ENCODE results near the gene TMEM18.

TMEM18 gene

GRCh38 chr2:715854-716560, 38.8 kb upstream of the TMEM18 start:
- no peak overlapping the region for H2BK5ac ChIP-seq (ENCODE audit: low read length)
- no peak overlapping the region for H4K8ac ChIP-seq (ENCODE audit: low read depth, low read length)

GRCh38 chr2:715038-715437, 37.8 kb upstream of the TMEM18 start:
- H2AFZ ChIP-seq (ENCODE audit: low read length): no peak overlapping the region
- no peak overlapping the region for H4K8ac ChIP-seq (ENCODE audit: low read depth, low read length)
- no peak overlapping the region for H2BK120ac ChIP-seq (ENCODE audit: low read depth, low read length)
- no peak overlapping the region for H3K27ac ChIP-seq (replicated peaks; ENCODE audit: low read length)
- peak overlapping the region; percentile 33 for H3K9ac ChIP-seq (ENCODE audit: low read depth, low read length, poor library complexity)
- H3K4me2 ChIP-seq (ENCODE audit: insufficient read depth, low read length, poor library complexity, severe bottlenecking): no peak overlapping the region
- H3K18ac ChIP-seq (ENCODE audit: low read length): no peak overlapping the region
- H2AK5ac ChIP-seq (ENCODE audit: low read depth, low read length): no peak overlapping the region
- no peak overlapping the region for H4K91ac ChIP-seq (ENCODE audit: low read depth, low read length, poor library complexity)
- no peaks in the 10 kb centered on the region for H3K9me3 ChIP-seq (replicated peaks in 1 of 2; ENCODE audit: control insufficient read depth in 2 of 2, insufficient read depth in 1 of 2, low read depth in 1 of 2, low read length in 2 of 2)
- H3K4ac ChIP-seq (ENCODE audit: low read length): no peak overlapping the region
- H3K4me1 ChIP-seq (ENCODE audit: control insufficient read depth in 2 of 2, insufficient read depth in 1 of 2, low read depth in 1 of 2, low read length in 2 of 2): no peaks in the 10 kb centered on the region
- no peak overlapping the region for H2BK5ac ChIP-seq (ENCODE audit: low read length)
- H3K14ac ChIP-seq (ENCODE audit: low read length): no peak overlapping the region
- H3K36me3 ChIP-seq (replicated peaks in 1 of 2; ENCODE audit: control insufficient read depth in 2 of 2, insufficient read depth in 2 of 2, low read length in 2 of 2): no peaks in the 10 kb centered on the region
- no peaks in the 10 kb centered on the region for H3K27me3 ChIP-seq (ENCODE audit: control insufficient read depth in 3 of 3, insufficient read depth in 3 of 3, low read depth in 1 of 3, low read length in 3 of 3)
- no peak for DNase-seq (ENCODE audit: low spot score)
- WGBS, 2 donors (ENCODE audit: extremely low coverage in 2 of 2, insufficient read length in 2 of 2, insufficient replicate concordance in 1 of 2): no CpG with 5 or more reads among the region's 2 CpGs
- H2BK12ac ChIP-seq (ENCODE audit: low read length): no peak overlapping the region
- no peak overlapping the region for H2BK15ac ChIP-seq (ENCODE audit: low read length)
- H3K4me3 ChIP-seq (ENCODE audit: low read length in 2 of 2): no peak overlapping the region
- H3K79me1 ChIP-seq (ENCODE audit: low read depth, low read length): no peaks in the 10 kb centered on the region
- H3K23ac ChIP-seq (ENCODE audit: low read depth, low read length, poor library complexity): no peak overlapping the region

More at GRCh38 chr2:715854-716560, 38.8 kb upstream of the TMEM18 start:
- H4K91ac ChIP-seq (ENCODE audit: low read depth, low read length, poor library complexity): no peak overlapping the region
- H3K9ac ChIP-seq (ENCODE audit: low read depth, low read length, poor library complexity): no peak overlapping the region
- H2BK15ac ChIP-seq (ENCODE audit: low read length): no peak overlapping the region
- no peak overlapping the region for H3K14ac ChIP-seq (ENCODE audit: low read length)
- no peaks in the 10 kb centered on the region for H3K9me3 ChIP-seq (replicated peaks in 1 of 2; ENCODE audit: control insufficient read depth in 2 of 2, insufficient read depth in 1 of 2, low read depth in 1 of 2, low read length in 2 of 2)
- H3K4me1 ChIP-seq (ENCODE audit: control insufficient read depth in 2 of 2, insufficient read depth in 1 of 2, low read depth in 1 of 2, low read length in 2 of 2): no peaks in the 10 kb centered on the region
- no peaks in the 10 kb centered on the region for H3K79me1 ChIP-seq (ENCODE audit: low read depth, low read length)
- H3K4ac ChIP-seq (ENCODE audit: low read length): no peak overlapping the region
- H3K27ac ChIP-seq (replicated peaks; ENCODE audit: low read length): no peak overlapping the region
- H2AFZ ChIP-seq (ENCODE audit: low read length): no peak overlapping the region
- no peaks in the 10 kb centered on the region for H3K27me3 ChIP-seq (ENCODE audit: control insufficient read depth in 3 of 3, insufficient read depth in 3 of 3, low read depth in 1 of 3, low read length in 3 of 3)
- no peak overlapping the region for H2BK12ac ChIP-seq (ENCODE audit: low read length)
- no CpG with 5 or more reads among the region's 18 CpGs for WGBS, 2 donors (ENCODE audit: extremely low coverage in 2 of 2, insufficient read length in 2 of 2, insufficient replicate concordance in 1 of 2)
- H3K4me3 ChIP-seq (ENCODE audit: low read length in 2 of 2): no peak overlapping the region
- DNase-seq (ENCODE audit: low spot score): no peak
- peak overlapping the region; percentile 32 for H2AK5ac ChIP-seq (ENCODE audit: low read depth, low read length)
- no peak overlapping the region for H2BK120ac ChIP-seq (ENCODE audit: low read depth, low read length)
- H3K18ac ChIP-seq (ENCODE audit: low read length): peak overlapping the region; percentile 84
- H3K36me3 ChIP-seq (replicated peaks in 1 of 2; ENCODE audit: control insufficient read depth in 2 of 2, insufficient read depth in 2 of 2, low read length in 2 of 2): no peaks in the 10 kb centered on the region
- H3K23ac ChIP-seq (ENCODE audit: low read depth, low read length, poor library complexity): peak overlapping the region; percentile 63
- no peak overlapping the region for H3K4me2 ChIP-seq (ENCODE audit: insufficient read depth, low read length, poor library complexity, severe bottlenecking)

- WGBS, 2 donors (ENCODE audit: extremely low coverage in 2 of 2, insufficient read length in 2 of 2, insufficient replicate concordance in 1 of 2): no CpG with 5 or more reads among the region's 17 CpGs
Observed at GRCh38 chr2:714005-714741, 37.0 kb upstream of the TMEM18 start.

GRCh38 chr2:710867-711665, 33.9 kb upstream of the TMEM18 start:
- H3K23ac ChIP-seq (ENCODE audit: low read depth, low read length, poor library complexity): no peak overlapping the region
- H2AFZ ChIP-seq (ENCODE audit: low read length): no peak overlapping the region
- no peak overlapping the region for H3K18ac ChIP-seq (ENCODE audit: low read length)
- no peak overlapping the region for H2BK5ac ChIP-seq (ENCODE audit: low read length)
- H2AK5ac ChIP-seq (ENCODE audit: low read depth, low read length): no peak overlapping the region
- H4K91ac ChIP-seq (ENCODE audit: low read depth, low read length, poor library complexity): no peak overlapping the region
- no peak overlapping the region for H2BK15ac ChIP-seq (ENCODE audit: low read length)
- no peak overlapping the region for H3K4ac ChIP-seq (ENCODE audit: low read length)
- no peak overlapping the region for H3K4me2 ChIP-seq (ENCODE audit: insufficient read depth, low read length, poor library complexity, severe bottlenecking)
- no peak overlapping the region for H3K9ac ChIP-seq (ENCODE audit: low read depth, low read length, poor library complexity)
- peaks cover 0 to 6% (median 0%) of the 10 kb centered on the region in 3 experiments for H3K27me3 ChIP-seq (ENCODE audit: control insufficient read depth in 3 of 3, insufficient read depth in 3 of 3, low read depth in 1 of 3, low read length in 3 of 3)
- H3K14ac ChIP-seq (ENCODE audit: low read length): no peak overlapping the region
- no CpG with 5 or more reads among the region's 5 CpGs for WGBS, 2 donors (ENCODE audit: extremely low coverage in 2 of 2, insufficient read length in 2 of 2, insufficient replicate concordance in 1 of 2)
- no peaks in the 10 kb centered on the region for H3K36me3 ChIP-seq (replicated peaks in 1 of 2; ENCODE audit: control insufficient read depth in 2 of 2, insufficient read depth in 2 of 2, low read length in 2 of 2)
- H2BK12ac ChIP-seq (ENCODE audit: low read length): no peak overlapping the region
- no peak overlapping the region for H3K27ac ChIP-seq (replicated peaks; ENCODE audit: low read length)
- H2BK120ac ChIP-seq (ENCODE audit: low read depth, low read length): no peak overlapping the region
- H3K4me3 ChIP-seq (ENCODE audit: low read length in 2 of 2): no peak overlapping the region
- DNase-seq (ENCODE audit: low spot score): no peak
- H3K9me3 ChIP-seq (replicated peaks in 1 of 2; ENCODE audit: control insufficient read depth in 2 of 2, insufficient read depth in 1 of 2, low read depth in 1 of 2, low read length in 2 of 2): no peaks in the 10 kb centered on the region
- H4K8ac ChIP-seq (ENCODE audit: low read depth, low read length): no peak overlapping the region
- no peaks in the 10 kb centered on the region for H3K4me1 ChIP-seq (ENCODE audit: control insufficient read depth in 2 of 2, insufficient read depth in 1 of 2, low read depth in 1 of 2, low read length in 2 of 2)
- no peaks in the 10 kb centered on the region for H3K79me1 ChIP-seq (ENCODE audit: low read depth, low read length)

More at GRCh38 chr2:714005-714741, 37.0 kb upstream of the TMEM18 start:
- H3K4me2 ChIP-seq (ENCODE audit: insufficient read depth, low read length, poor library complexity, severe bottlenecking): no peak overlapping the region
- no peak overlapping the region for H4K91ac ChIP-seq (ENCODE audit: low read depth, low read length, poor library complexity)
- H3K36me3 ChIP-seq (replicated peaks in 1 of 2; ENCODE audit: control insufficient read depth in 2 of 2, insufficient read depth in 2 of 2, low read length in 2 of 2): no peaks in the 10 kb centered on the region
- H2BK5ac ChIP-seq (ENCODE audit: low read length): no peak overlapping the region
- no peaks in the 10 kb centered on the region for H3K4me1 ChIP-seq (ENCODE audit: control insufficient read depth in 2 of 2, insufficient read depth in 1 of 2, low read depth in 1 of 2, low read length in 2 of 2)
- no peak overlapping the region for H3K4me3 ChIP-seq (ENCODE audit: low read length in 2 of 2)
- no peak overlapping the region for H2AK5ac ChIP-seq (ENCODE audit: low read depth, low read length)
- peaks cover 0 to 4% (median 0%) of the 10 kb centered on the region in 3 experiments for H3K27me3 ChIP-seq (ENCODE audit: control insufficient read depth in 3 of 3, insufficient read depth in 3 of 3, low read depth in 1 of 3, low read length in 3 of 3)
- no peak overlapping the region for H3K18ac ChIP-seq (ENCODE audit: low read length)
- peak overlapping the region; percentile 4 for H2AFZ ChIP-seq (ENCODE audit: low read length)
- no peak overlapping the region for H3K14ac ChIP-seq (ENCODE audit: low read length)
- no peak overlapping the region for H3K9ac ChIP-seq (ENCODE audit: low read depth, low read length, poor library complexity)
- no peak overlapping the region for H4K8ac ChIP-seq (ENCODE audit: low read depth, low read length)
- no peak overlapping the region for H3K4ac ChIP-seq (ENCODE audit: low read length)
- H2BK15ac ChIP-seq (ENCODE audit: low read length): no peak overlapping the region
- H2BK12ac ChIP-seq (ENCODE audit: low read length): no peak overlapping the region
- H3K23ac ChIP-seq (ENCODE audit: low read depth, low read length, poor library complexity): no peak overlapping the region
- DNase-seq (ENCODE audit: low spot score): peak; percentile 56
- no peaks in the 10 kb centered on the region for H3K79me1 ChIP-seq (ENCODE audit: low read depth, low read length)
- H3K9me3 ChIP-seq (replicated peaks in 1 of 2; ENCODE audit: control insufficient read depth in 2 of 2, insufficient read depth in 1 of 2, low read depth in 1 of 2, low read length in 2 of 2): no peaks in the 10 kb centered on the region
- H2BK120ac ChIP-seq (ENCODE audit: low read depth, low read length): no peak overlapping the region
- no peak overlapping the region for H3K27ac ChIP-seq (replicated peaks; ENCODE audit: low read length)

Data from neuronal stem cell (in vitro differentiated cells).